Measurements from ENCODE around the gene TMUB2.

- TF ChIP-seq POLR2A (IDR thresholded peaks at IDR 0.05) = no peak
- TF ChIP-seq CTCF (IDR thresholded peaks at IDR 0.05) = no peak
Observed at GRCh38 chr17:44170135-44170498, 16.7 kb upstream of the TMUB2 start.
